Heart right ventricle (tissue), 16 donors: ENCODE data around the gene ITSN1. TPM values are rescaled to one million over a fixed set of nuclear protein-coding genes. Genes with fewer than 3 reads are reported as not detected.

Experiments
- ATAC-seq, 8 donors: fragments of 200-7000 bp; cut with Tn5 transposase; one replicate each; pipeline ENCODE4 v1.9.1; 2020; ENCODE audit warnings: mild to moderate bottlenecking in 8 of 8, moderate library complexity in 8 of 8, moderate number of reproducible peaks in 1 of 8
- DNase-seq, 2 donors: peaks; one replicate each; pipeline ENCODE4 v3.0.0-alpha.2; 2020
- H3K27ac ChIP-seq, 10 donors: fragments of 200-600 bp; sonication (generic) in 2 of 10; one replicate each; pipeline versions ENCODE4 v1.5.0 to v1.8.0; 2020 to 2022; ENCODE audit warnings: mild to moderate bottlenecking in 3 of 10
- H3K27me3 ChIP-seq, 7 donors: fragments of 200-600 bp; one replicate each; pipeline ENCODE4 v1.8.0; 2021 to 2022; ENCODE audit warnings: mild to moderate bottlenecking in 2 of 7
- H3K36me3 ChIP-seq, 9 donors: fragments of 200-600 bp; sonication (generic) in 1 of 9; one replicate each; pipeline versions ENCODE4 v1.5.0 to v1.8.0; 2020 to 2022; ENCODE audit warnings: mild to moderate bottlenecking in 2 of 9
- H3K4me1 ChIP-seq, 9 donors: fragments of 200-600 bp; sonication (generic) in 1 of 9; one replicate each; pipeline versions ENCODE4 v1.5.0 to v1.8.0; 2020 to 2022; ENCODE audit warnings: mild to moderate bottlenecking in 4 of 9
- H3K4me3 ChIP-seq, 10 donors: fragments of 200-600 bp; sonication (generic) in 2 of 10; one replicate each; pipeline versions ENCODE4 v1.5.0 to v1.8.0; 2020 to 2022; ENCODE audit warnings: mild to moderate bottlenecking in 7 of 10, moderate library complexity in 2 of 10
- H3K9me3 ChIP-seq, 11 donors: fragments of 200-600 bp in 10 of 11; sonication (generic) in 2 of 11; one replicate each; pipeline versions ENCODE4 v1.5.0 to v1.8.0; 2013 to 2022; ENCODE audit warnings: mild to moderate bottlenecking in 2 of 11, control low read depth in 1 of 11, moderate library complexity in 1 of 11
- WGBS, 2 donors: extraction: QIAGEN DNeasy Blood & Tissue Kit; methylation state at CpG; one replicate each; pipeline ENCODE4 v1.1.7; 2013; ENCODE audit warnings: inconsistent platforms in 1 of 2; 5-methylcytosine and 5-hydroxymethylcytosine counted together
- intact Hi-C, 10 donors: fragments of 100-400 bp; cut with DNase I; formaldehyde crosslinking; loops; one replicate each; pipeline versions ENCODE4 v1.11.1 to v1.14.2; 2022
- polyA plus RNA-seq, 2 donors: library from polyadenylated mRNA; stranded (reverse); fragments of 200-250 nt; gene quantifications; one replicate each; pipeline ENCODE4 v1.2.3, GENCODE V29; 2013
- total RNA-seq, 10 donors: library from RNA; stranded (reverse); fragmentation: NEBNext Ultra II Directional in 3 of 10; extraction: Animal tissue kit (Norgen Biotek cat#: 25700) in 3 of 10; gene quantifications; one replicate each; pipeline versions ENCODE4 v1.2.1 to v1.2.4, GENCODE V29; 2021 to 2023
- TF ChIP-seq, protein P1 (sequence below), 9 donors: fragments of 200-600 bp; sonication (generic) in 2 of 9; IDR thresholded peaks; one replicate each; pipeline versions ENCODE4 v1.5.0 to v1.8.0; 2021 to 2022; ENCODE audit warnings: antibody characterized with exemption in 9 of 9, mild to moderate bottlenecking in 5 of 9, moderate library complexity in 1 of 9
- donor health status: Arrhythmogenic right ventricular cardiomyopathy.
- donor health status: ischemic (EF 13 %, LVEDD 7.1; RV severe dilation, severe dysfunction).
- donor health status: healthy with polysubstance abuse.
- donor health status: DM: no; HTN: yes; CAD: no.
- donor health status: DM: no; HTN: no; CAD: no.
- donor health status: ischemic (EF 25% LVEDD 6.9; RV normal size, moderate dysfunction).
- donor health status: ischemic (EF 25% LVEDD 5.7; RV mildly dilated, moderate dysfunction).
- donor health status: healthy.
- donor health status: DM: yes; HTN: yes; CAD: no.
- donor health status: Ischemic cardiomyopathy.
- donor health status: ischemic (EF 35%, LVEDD 5.7; RV mildly dilated, moderate dysfunction).
- donor health status: nonischemic (EF 11% LVEDD 7.7; RV severe dilation, severe dysfunction).
- donor health status: DM: yes; HTN: yes; CAD: no.
- donor health status: PGD.
- donor health status: ischemic (EF 29% LVEDD 5.4; RV normal size, mild dysfunction).
- donor health status: nonischemic (EF 23%, LVEDD 6.1; RV moderate dilation, normal function).

The ITSN1 gene
- total and polyA plus RNA-seq, 12 donors = 14.6 to 47.3 (median 32.3) TPM

DNA sequence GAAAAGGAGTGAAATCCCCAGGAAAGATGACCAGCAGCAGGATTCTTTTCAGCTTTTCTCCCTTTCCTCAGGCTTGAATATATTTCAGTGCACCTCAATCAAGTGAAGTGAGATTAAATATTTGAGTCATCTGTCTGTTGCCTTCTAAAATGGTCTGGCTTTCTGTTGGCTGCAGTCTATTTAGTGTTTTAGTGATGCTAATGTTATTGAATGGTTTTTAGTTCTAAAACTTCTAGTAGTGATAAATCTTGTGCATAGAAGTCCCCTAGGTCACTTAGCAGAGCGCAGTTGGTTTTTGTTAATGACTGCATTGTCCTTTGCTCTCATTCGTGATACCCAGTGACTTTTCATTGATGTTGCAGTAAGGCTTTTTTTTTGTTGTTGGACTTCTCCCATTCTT, 53.5 kb downstream of the ITSN1 start:
- Histone ChIP-seq H3K4me1 (peaks cover 3 to 59% (median 28%) of the 10 kb centered on the region in 9 donors), H3K4me3 (no peak overlapping the region), H3K9me3 (no peaks in the 10 kb centered on the region), H3K27ac (peak overlapping the region in 1 of 10 donors; percentile 51), H3K36me3 (no peaks in the 10 kb centered on the region), H3K27me3 (no peaks in the 10 kb centered on the region)
- intact Hi-C loops = loop anchor here in 2 of 10 donors (5.0 kb wide), 2 partner anchors 34 to 1611 kb away; no protein-coding TSS in a partner anchor
- whole genome bisulfite sequencing, 2 donors = 59 to 65% methylated on average over 2 of the region's 2 CpGs
- ATAC-seq (no peak), DNase-seq (no peak)
- TF ChIP-seq, protein P1, sequence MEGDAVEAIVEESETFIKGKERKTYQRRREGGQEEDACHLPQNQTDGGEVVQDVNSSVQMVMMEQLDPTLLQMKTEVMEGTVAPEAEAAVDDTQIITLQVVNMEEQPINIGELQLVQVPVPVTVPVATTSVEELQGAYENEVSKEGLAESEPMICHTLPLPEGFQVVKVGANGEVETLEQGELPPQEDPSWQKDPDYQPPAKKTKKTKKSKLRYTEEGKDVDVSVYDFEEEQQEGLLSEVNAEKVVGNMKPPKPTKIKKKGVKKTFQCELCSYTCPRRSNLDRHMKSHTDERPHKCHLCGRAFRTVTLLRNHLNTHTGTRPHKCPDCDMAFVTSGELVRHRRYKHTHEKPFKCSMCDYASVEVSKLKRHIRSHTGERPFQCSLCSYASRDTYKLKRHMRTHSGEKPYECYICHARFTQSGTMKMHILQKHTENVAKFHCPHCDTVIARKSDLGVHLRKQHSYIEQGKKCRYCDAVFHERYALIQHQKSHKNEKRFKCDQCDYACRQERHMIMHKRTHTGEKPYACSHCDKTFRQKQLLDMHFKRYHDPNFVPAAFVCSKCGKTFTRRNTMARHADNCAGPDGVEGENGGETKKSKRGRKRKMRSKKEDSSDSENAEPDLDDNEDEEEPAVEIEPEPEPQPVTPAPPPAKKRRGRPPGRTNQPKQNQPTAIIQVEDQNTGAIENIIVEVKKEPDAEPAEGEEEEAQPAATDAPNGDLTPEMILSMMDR (IDR thresholded peaks at IDR 0.05) = no peak

DNA sequence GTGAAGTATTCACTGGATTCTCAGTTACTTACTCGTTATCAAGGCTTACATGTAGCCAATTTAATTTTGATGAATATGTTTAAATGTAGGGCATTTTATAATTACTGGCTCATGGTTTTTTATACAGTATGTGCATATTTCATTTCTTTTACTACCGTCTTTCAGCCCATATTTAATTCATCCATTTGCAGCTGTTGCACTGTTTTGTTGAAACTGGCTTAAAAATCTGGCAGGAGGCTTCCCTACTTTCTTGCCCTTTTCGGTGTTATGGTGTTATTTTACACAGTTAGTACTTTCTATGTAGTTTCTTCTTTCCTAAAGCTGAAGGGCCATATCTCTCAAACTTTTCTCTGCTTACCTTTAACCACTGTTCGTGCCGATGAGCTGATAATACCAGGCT, 54.2 kb downstream of the ITSN1 start:
- Histone ChIP-seq H3K4me3 (no peak overlapping the region), H3K36me3 (no peaks in the 10 kb centered on the region), H3K9me3 (no peaks in the 10 kb centered on the region), H3K4me1 (peaks cover 3 to 59% (median 28%) of the 10 kb centered on the region in 9 donors), H3K27ac (peak overlapping the region in 1 of 10 donors; percentile 51), H3K27me3 (no peaks in the 10 kb centered on the region)
- no peak for ATAC-seq
- TF ChIP-seq, protein P1 (IDR thresholded peaks at IDR 0.05) = no peak
- intact Hi-C loops = loop anchor here in 2 of 10 donors (5.0 kb wide), 2 partner anchors 34 to 1611 kb away; no protein-coding TSS in a partner anchor
- no peak for DNase-seq
- 60 to 63% methylated on average over 5 of the region's 5 CpGs for WGBS, 2 donors

DNA sequence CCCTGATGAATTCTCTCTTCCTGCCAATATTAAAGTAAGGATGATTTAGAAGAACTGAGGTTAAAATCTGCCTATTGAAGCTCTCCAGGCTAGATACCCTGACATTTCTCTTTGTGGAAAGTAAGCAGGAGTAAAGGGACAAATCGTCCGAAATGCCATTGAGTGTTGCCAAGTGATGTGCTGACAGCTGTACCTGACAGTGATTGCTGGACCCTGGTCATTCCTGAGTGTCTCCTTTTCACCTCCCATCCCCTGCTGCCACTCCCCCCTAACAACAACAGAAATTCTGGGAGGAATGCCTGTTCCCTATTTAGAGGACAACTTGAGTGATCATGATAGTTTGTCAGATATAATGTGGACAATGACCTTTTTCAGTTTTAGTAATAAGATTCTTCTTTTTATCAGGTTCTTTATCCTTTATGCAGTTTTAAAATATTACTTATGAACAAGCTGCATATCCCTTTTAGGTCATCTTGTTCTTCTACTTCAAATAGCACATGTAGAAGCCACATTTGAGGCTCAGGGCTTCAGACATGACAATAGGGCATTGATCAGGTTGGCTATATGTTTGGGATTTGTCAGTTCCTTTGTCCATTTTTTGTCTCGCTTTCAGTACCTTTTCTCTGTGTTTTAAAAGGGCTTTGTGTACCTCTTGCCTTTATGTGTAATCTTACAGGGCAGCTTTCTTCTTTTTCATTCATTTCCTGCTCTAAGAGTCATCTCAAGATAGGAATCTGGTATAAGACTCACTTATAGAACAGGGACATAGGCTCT, 56.0 kb downstream of the ITSN1 start:
- no peaks in the 10 kb centered on the region for H3K27me3 ChIP-seq
- peak in 2 of 8 donors; percentile 65 to 80 for ATAC-seq
- no peaks in the 10 kb centered on the region for H3K36me3 ChIP-seq
- 58 to 63% methylated on average over 3 of the region's 3 CpGs for WGBS, 2 donors
- intact Hi-C loops = loop anchor here in 2 of 10 donors (5.0 kb wide), 2 partner anchors 36 to 1609 kb away; no protein-coding TSS in a partner anchor
- H3K4me3 ChIP-seq = no peak overlapping the region
- DNase-seq = no peak
- H3K4me1 ChIP-seq = peaks cover 3 to 51% (median 29%) of the 10 kb centered on the region in 9 donors
- no peaks in the 10 kb centered on the region for H3K9me3 ChIP-seq
- TF ChIP-seq, protein P1 (IDR thresholded peaks at IDR 0.05) = no peak
- peak overlapping the region in 3 of 10 donors; percentile 25 to 45 (median 38) for H3K27ac ChIP-seq

DNA sequence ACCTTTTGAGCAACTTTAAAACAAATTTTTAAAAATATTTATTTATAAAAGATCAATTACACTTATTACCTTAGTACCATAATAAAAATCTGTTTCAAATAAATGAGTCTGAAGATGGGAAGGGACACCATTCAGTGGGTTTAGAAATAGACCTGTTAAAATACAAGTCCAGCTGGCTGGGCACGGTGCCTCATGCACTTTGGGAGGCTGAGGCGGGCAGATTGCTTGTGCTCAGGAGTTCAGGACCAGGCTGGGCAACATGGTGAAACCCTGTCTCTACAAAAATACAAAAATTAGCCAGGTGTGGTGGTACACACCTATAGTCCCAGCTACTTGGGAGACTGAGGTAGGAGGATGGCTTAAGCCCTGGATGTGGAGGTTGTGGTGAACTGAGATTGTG, 57.0 kb downstream of the ITSN1 start:
- H3K27me3 ChIP-seq = no peaks in the 10 kb centered on the region
- no peaks in the 10 kb centered on the region for H3K36me3 ChIP-seq
- DNase-seq (peak in 1 of 2 donors; percentile 21), ATAC-seq (no peak)
- no peak overlapping the region for H3K4me3 ChIP-seq
- no peaks in the 10 kb centered on the region for H3K9me3 ChIP-seq
- H3K4me1 ChIP-seq = peaks cover 3 to 61% (median 36%) of the 10 kb centered on the region in 9 donors
- H3K27ac ChIP-seq = no peak overlapping the region
- TF ChIP-seq, protein P1 (IDR thresholded peaks at IDR 0.05) = no peak
- intact Hi-C loops = loop anchor here in 2 of 10 donors (5.0 kb wide), 2 partner anchors 37 to 1608 kb away; no protein-coding TSS in a partner anchor
- WGBS, 2 donors = 91 to 92% methylated on average over 2 of the region's 2 CpGs
